Transverse colon (tissue), 4 donors: ENCODE results near the gene FANCC.

Source experiments
- CTCF ChIP-seq, 5 experiments: fragments of 200-600 bp in 3 of 5; fragments of 450-650 bp in 2 of 5; sonication (generic) in 3 of 5; IDR thresholded peaks; 1 replicate in 2 of 5; 2 replicates in 3 of 5; pipeline ENCODE4 v1.5.1; 2016 to 2017; ENCODE audit warnings: antibody characterized with exemption in 5 of 5, inconsistent platforms in 3 of 5, mild to moderate bottlenecking in 2 of 5, moderate library complexity in 1 of 5
- EP300 ChIP-seq: sonication (generic); formaldehyde crosslinking; IDR thresholded peaks from one replicate; pipeline ENCODE4 v1.6.1; 2017; ENCODE audit warnings: antibody characterized with exemption, low read depth
- POLR2A ChIP-seq: fragments of 450-650 bp; IDR thresholded peaks from one replicate; pipeline ENCODE4 v1.6.1; 2016; ENCODE audit warnings: antibody characterized with exemption, mild to moderate bottlenecking, moderate library complexity
- POLR2AphosphoS5 ChIP-seq, 3 donors: sonication (generic); formaldehyde crosslinking; IDR thresholded peaks; one replicate each; pipeline ENCODE4 v1.6.1; 2016; ENCODE audit warnings: antibody characterized with exemption in 3 of 3

- TF ChIP-seq CTCF (IDR thresholded peaks at IDR 0.05) (no peak), POLR2AphosphoS5 (IDR thresholded peaks at IDR 0.05) (no peak), POLR2A (no peak), EP300 (no peak)
Observed at GRCh38 chr9:95061916-95062595, 255.5 kb downstream of the FANCC start.
